ENCODE data around the gene GIT1. TPM values are rescaled to one million over a fixed set of nuclear protein-coding genes. Genes with fewer than 3 reads are reported as not detected.

GIT1 gene
- total RNA-seq, 1 donor from 2014 or later: 66.7 TPM

DNA sequence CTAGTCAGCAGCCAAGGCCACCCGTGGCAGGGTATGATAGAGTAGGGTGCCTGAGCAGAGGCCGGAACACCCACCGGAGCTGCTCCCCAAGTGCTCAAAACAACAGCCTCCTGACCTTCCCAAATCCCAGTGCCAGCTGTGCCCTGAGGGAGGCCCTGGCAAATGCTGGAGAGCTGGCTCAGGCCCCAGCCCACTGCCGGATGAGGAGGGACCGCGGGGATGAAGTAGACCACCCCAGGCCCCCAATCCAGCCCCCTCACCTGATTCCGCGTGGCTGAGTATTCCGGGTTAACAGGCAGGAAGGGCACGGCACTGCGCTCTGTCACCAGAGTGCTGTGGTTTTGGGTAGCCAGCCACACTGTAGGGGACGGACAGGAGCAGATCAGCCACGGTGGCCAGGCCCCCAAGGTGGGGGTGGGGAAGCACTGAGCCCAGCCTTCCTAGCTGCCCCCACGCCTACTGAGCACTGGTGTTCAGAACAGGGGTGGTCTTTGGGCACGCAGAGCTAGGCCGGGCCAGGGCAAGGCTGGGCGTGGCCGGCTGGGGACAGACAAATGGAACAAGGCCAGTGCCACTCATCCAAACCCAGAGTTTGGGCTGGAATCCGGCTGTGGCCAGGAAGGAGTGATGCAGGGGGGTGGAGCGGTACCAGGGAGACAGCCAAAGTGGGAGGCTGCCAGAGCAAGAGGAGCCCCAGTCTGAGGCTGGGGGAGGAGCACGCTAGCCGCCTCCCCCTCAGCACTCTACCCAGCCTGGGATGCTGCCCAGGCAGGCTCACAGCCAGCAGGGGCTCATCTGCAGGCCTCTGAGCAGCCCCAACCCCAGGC is 11.8 kb downstream of the GIT1 start:
- H3K4me3 Mint-ChIP-seq: no peak overlapping the region

DNA sequence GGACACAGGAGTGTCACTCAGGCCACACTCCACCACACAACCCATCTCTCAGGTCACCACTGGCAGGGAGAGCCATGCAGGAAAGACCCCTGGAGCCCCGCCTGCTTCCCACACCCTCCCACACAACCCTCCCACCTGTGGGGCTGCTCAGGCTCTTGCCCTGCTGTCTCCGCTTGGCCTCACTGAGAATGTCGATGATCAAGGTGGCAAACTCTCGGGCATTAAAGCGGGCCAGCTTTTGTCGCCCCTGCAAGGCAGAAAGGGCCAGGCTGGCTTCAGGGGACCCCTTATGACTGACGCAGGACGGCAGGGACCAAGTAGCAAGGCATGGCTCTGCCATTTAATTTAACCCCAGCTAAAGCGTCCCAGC is 12.5 kb downstream of the GIT1 start:
- H3K27ac Mint-ChIP-seq: no peak overlapping the region
- no peaks in the 10 kb centered on the region for H3K27me3 Mint-ChIP-seq
- no peak for DNase-seq (ENCODE audit: extremely low spot score, unreplicated experiment)
- peaks cover 8% of the 10 kb centered on the region for H3K36me3 Mint-ChIP-seq
- H3K4me3 Mint-ChIP-seq: no peak overlapping the region
- no peaks in the 10 kb centered on the region for H3K9me3 Mint-ChIP-seq
- peaks cover 6% of the 10 kb centered on the region for H3K4me1 Mint-ChIP-seq (ENCODE audit: unreplicated experiment)
- TF ChIP-seq, protein P1, sequence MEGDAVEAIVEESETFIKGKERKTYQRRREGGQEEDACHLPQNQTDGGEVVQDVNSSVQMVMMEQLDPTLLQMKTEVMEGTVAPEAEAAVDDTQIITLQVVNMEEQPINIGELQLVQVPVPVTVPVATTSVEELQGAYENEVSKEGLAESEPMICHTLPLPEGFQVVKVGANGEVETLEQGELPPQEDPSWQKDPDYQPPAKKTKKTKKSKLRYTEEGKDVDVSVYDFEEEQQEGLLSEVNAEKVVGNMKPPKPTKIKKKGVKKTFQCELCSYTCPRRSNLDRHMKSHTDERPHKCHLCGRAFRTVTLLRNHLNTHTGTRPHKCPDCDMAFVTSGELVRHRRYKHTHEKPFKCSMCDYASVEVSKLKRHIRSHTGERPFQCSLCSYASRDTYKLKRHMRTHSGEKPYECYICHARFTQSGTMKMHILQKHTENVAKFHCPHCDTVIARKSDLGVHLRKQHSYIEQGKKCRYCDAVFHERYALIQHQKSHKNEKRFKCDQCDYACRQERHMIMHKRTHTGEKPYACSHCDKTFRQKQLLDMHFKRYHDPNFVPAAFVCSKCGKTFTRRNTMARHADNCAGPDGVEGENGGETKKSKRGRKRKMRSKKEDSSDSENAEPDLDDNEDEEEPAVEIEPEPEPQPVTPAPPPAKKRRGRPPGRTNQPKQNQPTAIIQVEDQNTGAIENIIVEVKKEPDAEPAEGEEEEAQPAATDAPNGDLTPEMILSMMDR (conservative IDR thresholded peaks at IDR 0.05): no peak

More for the DNA sequence above, 11.8 kb downstream of the GIT1 start:
- H3K27ac Mint-ChIP-seq: no peak overlapping the region
- peaks cover 6% of the 10 kb centered on the region for H3K4me1 Mint-ChIP-seq (ENCODE audit: unreplicated experiment)
- no peaks in the 10 kb centered on the region for H3K27me3 Mint-ChIP-seq
- TF ChIP-seq, protein P1 (conservative IDR thresholded peaks at IDR 0.05): no peak
- H3K36me3 Mint-ChIP-seq: peaks cover 8% of the 10 kb centered on the region
- no peaks in the 10 kb centered on the region for H3K9me3 Mint-ChIP-seq
- no peak for DNase-seq (ENCODE audit: extremely low spot score, unreplicated experiment)

DNA sequence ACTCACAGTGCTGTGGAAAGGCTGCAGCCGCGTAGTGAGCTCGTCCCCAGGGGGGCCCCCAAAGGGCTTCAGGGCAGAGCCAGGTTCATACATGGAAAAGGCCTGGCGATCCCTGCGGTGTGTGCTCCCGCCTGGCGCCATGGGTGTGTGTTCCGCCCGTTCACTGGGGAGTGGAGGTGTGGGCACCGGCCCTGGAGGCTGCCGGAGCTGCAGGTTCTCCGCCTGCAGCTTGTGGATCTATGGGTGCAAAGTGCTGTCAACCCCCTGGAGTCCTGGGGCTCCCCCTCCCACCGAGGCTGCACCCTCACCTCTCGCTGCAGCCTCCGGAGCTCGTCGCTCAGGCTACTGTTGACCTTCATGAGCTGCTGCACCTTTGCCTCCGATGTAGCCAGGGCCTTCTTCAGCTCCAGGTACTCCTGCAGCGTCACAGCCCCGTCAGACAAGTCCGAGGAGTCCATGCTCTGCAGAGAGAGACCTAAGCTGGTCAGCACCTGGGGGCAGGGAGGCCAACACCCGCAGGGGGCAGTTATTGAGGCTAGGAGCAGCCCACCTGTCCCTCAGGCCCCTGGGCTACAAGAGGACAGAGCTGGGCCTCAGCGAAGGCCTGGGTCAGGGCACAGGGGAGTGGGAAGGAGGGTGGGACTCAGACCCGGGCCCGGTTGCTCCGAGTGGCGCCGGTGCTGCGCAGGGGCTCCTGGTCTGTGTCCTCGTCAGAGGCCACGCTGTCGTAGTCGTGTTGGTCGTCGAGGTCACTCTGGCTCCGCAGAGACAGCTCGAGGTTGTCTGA is 13.0 kb downstream of the GIT1 start:
- Mint-ChIP-seq H3K27ac (no peak overlapping the region), H3K36me3 (peaks cover 8% of the 10 kb centered on the region), H3K4me3 (no peak overlapping the region), H3K27me3 (no peaks in the 10 kb centered on the region), H3K4me1 (ENCODE audit: unreplicated experiment) (peaks cover 6% of the 10 kb centered on the region), H3K9me3 (no peaks in the 10 kb centered on the region)
- TF ChIP-seq, protein P1 (conservative IDR thresholded peaks at IDR 0.05): no peak
- DNase-seq (ENCODE audit: extremely low spot score, unreplicated experiment): no peak

DNA sequence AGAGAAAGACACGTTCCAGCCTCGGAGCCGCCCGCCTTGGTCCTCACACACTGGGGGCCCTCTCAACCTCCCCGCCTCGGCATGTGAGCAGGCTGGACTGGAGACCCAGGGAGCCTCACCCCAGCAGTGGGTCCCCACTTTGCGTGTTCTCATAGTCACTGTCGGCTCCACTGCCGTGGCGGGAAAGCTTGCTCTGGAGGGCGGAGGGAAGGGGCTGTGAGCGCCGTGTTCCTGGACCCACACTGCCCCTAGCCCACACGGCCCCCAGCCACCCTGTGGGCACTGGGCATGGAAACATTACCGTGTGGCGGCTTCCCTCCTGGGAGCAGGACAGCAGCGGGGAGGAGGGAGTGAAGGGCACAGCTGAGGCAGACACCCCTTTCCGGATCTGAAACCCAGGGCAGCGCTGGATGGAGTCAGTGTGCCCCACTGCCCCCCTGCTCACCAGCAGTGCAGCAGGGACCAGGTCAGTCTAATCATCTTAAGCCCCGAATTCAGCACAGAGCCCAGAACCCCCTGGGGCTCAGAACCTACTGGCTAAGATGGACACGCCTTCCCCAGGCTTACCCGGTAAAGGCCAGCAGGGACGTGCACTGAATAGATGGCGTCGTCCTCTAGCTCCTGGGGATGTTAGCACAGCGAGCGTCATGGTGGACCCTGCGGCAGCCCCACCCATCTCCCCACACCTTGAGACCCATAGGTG is 13.8 kb downstream of the GIT1 start:
- peak; percentile 68 for DNase-seq (ENCODE audit: extremely low spot score, unreplicated experiment)
- Mint-ChIP-seq H3K27me3 (no peaks in the 10 kb centered on the region), H3K9me3 (no peaks in the 10 kb centered on the region), H3K36me3 (peaks cover 12% of the 10 kb centered on the region), H3K4me3 (no peak overlapping the region), H3K27ac (peak overlapping the region; percentile 50), H3K4me1 (ENCODE audit: unreplicated experiment) (peaks cover 10% of the 10 kb centered on the region)
- TF ChIP-seq, protein P1 (conservative IDR thresholded peaks at IDR 0.05): no peak

DNA sequence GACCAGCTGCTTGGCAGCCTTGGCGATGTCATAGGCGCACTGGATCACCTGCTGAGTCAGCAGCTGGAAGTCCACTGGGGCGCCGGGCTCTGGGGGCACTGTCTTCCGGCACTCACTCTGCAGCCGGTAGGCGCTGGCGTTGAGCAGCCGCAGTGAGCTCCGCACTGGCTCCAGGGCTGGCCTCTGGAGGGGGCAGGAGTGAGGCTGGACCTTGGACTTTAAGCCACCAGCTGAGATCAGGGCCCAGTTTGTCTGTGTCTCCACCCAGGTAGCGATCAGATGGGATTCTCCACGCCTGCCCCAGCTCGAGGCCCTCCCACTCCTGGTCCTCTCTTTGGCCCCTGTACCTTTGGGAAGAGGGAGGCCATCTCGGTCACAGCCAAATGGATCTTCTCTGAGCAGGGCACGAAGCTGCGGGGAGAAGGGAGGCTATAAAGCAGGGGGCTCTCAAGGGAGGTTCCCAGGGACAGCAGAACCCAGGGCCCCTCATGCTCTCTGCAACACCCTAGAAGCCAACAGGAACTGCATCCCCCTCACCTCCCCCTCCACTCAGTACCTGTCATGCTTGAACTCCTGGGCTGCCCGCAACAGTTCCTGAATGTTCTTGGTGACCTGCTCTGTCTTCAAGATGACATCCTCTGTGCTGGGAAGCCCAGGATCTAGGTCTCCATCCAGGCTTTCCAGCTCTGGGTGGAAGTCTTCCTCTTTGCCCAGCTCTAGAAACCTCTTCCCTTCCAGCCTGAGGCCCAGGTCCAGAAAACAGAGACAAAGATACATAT is 14.5 kb downstream of the GIT1 start:
- Mint-ChIP-seq H3K4me3 (no peak overlapping the region), H3K27ac (peak overlapping the region; percentile 50), H3K9me3 (no peaks in the 10 kb centered on the region)

More for the DNA sequence above, 14.5 kb downstream of the GIT1 start:
- no peaks in the 10 kb centered on the region for H3K27me3 Mint-ChIP-seq
- peaks cover 7% of the 10 kb centered on the region for H3K36me3 Mint-ChIP-seq
- TF ChIP-seq, protein P1 (conservative IDR thresholded peaks at IDR 0.05): no peak
- DNase-seq (ENCODE audit: extremely low spot score, unreplicated experiment): peak; percentile 45
- H3K4me1 Mint-ChIP-seq (ENCODE audit: unreplicated experiment): peaks cover 7% of the 10 kb centered on the region
